ENCODE measurements around the gene FEZF1. TPM values are rescaled to one million over a fixed set of nuclear protein-coding genes. Genes with fewer than 3 reads are reported as not detected.

Gene FEZF1
- total RNA-seq, 1 donor from 2014 or later, result not detected

GRCh38 chr7:122261442-122261841 lies 43.1 kb downstream of the FEZF1 start:
- ChIA-PET CTCF (no interaction called here), POLR2A (no interaction called here)
- Mint-ChIP-seq H3K4me1 (no peaks in the 10 kb centered on the region), H3K27me3 (peaks cover 4% of the 10 kb centered on the region), H3K9me3 (no peaks in the 10 kb centered on the region), H3K4me3 (no peak overlapping the region), H3K27ac (no peak overlapping the region), H3K36me3 (ENCODE audit: low read depth) (no peaks in the 10 kb centered on the region)
- ATAC-seq (ENCODE audit: low read depth) (no peak), DNase-seq (no peak)
- no peak for TF ChIP-seq CTCF (IDR thresholded peaks at IDR 0.05)
- intact Hi-C loops (cut with micrococcal nuclease), result no loop called here

- Mint-ChIP-seq H3K4me3 (no peak overlapping the region), H3K36me3 (ENCODE audit: low read depth) (no peaks in the 10 kb centered on the region), H3K9me3 (no peaks in the 10 kb centered on the region), H3K27me3 (peaks cover 4% of the 10 kb centered on the region), H3K4me1 (no peaks in the 10 kb centered on the region), H3K27ac (no peak overlapping the region)
- ATAC-seq (ENCODE audit: low read depth) (no peak), DNase-seq (no peak)
- intact Hi-C loops (cut with micrococcal nuclease), result no loop called here
- CTCF ChIA-PET, result no interaction called here
- TF ChIP-seq CTCF (IDR thresholded peaks at IDR 0.05), result no peak
- POLR2A ChIA-PET, result no interaction called here
Measured at GRCh38 chr7:122261016-122261415, 43.5 kb downstream of the FEZF1 start.

- H3K9me3 Mint-ChIP-seq, result no peaks in the 10 kb centered on the region
- no peak for DNase-seq
- no peak for TF ChIP-seq CTCF (IDR thresholded peaks at IDR 0.05)
- intact Hi-C loops (cut with micrococcal nuclease), result no loop called here
- H3K36me3 Mint-ChIP-seq (ENCODE audit: low read depth), result no peaks in the 10 kb centered on the region
- H3K4me1 Mint-ChIP-seq, result no peaks in the 10 kb centered on the region
- no peak overlapping the region for H3K4me3 Mint-ChIP-seq
- H3K27me3 Mint-ChIP-seq, result peaks cover 4% of the 10 kb centered on the region
- CTCF ChIA-PET, result no interaction called here
- no peak overlapping the region for H3K27ac Mint-ChIP-seq
- POLR2A ChIA-PET, result no interaction called here
- ATAC-seq (ENCODE audit: low read depth), result no peak
Measured at GRCh38 chr7:122260336-122260735, 44.2 kb downstream of the FEZF1 start.

GRCh38 chr7:122258971-122259370 lies 45.6 kb downstream of the FEZF1 start:
- Mint-ChIP-seq H3K27me3 (peaks cover 4% of the 10 kb centered on the region), H3K36me3 (ENCODE audit: low read depth) (no peaks in the 10 kb centered on the region), H3K4me1 (no peaks in the 10 kb centered on the region), H3K4me3 (no peak overlapping the region), H3K27ac (no peak overlapping the region), H3K9me3 (no peaks in the 10 kb centered on the region)
- no peak for TF ChIP-seq CTCF (IDR thresholded peaks at IDR 0.05)
- DNase-seq (no peak), ATAC-seq (ENCODE audit: low read depth) (no peak)
- intact Hi-C loops (cut with micrococcal nuclease), result no loop called here
- CTCF ChIA-PET, result no interaction called here
- POLR2A ChIA-PET, result no interaction called here

- Mint-ChIP-seq H3K4me3 (no peak overlapping the region), H3K9me3 (no peaks in the 10 kb centered on the region), H3K27me3 (peaks cover 4% of the 10 kb centered on the region), H3K4me1 (no peaks in the 10 kb centered on the region), H3K36me3 (ENCODE audit: low read depth) (no peaks in the 10 kb centered on the region), H3K27ac (no peak overlapping the region)
- no peak for ATAC-seq (ENCODE audit: low read depth)
- intact Hi-C loops (cut with micrococcal nuclease), result no loop called here
- DNase-seq, result no peak
- TF ChIP-seq CTCF (IDR thresholded peaks at IDR 0.05), result no peak
- POLR2A ChIA-PET, result no interaction called here
- CTCF ChIA-PET, result no interaction called here
Measured at GRCh38 chr7:122257056-122257455, 47.5 kb downstream of the FEZF1 start.
